HG03159 (cell line): ENCODE measurements around the gene FJX1.
"Not testable (repeated sequence)": the region's sequence is repeated elsewhere in the genome, so short reads cannot be mapped to it uniquely, and the experiment has no call there.

ENCODE experiments used
- ATAC-seq: cut with Tn5 transposase; IDR thresholded peaks from one replicate; pipeline ENCODE4 v1.9.1; 2021; ENCODE audit warnings: mild to moderate bottlenecking, moderate library complexity; ENCODE audit not compliant: unreplicated experiment

FJX1 gene

DNA sequence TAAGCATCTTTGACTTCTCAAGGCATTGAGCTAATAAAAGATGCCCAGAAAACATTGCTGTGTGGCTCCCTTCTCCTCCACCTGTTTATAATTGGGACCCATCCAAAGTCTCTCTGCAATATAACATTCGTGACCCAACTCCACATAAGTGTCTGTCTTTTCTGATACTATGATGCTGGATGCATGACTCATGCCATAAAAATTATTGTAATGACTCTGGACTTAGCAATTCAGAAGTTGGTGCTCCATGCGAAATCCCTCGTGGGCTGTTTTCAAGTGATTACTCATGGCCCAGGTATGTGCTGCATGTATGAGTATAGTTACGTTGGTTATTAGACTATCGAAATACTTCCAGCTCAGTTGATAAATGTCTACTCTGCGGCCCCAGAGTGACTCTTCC lies 11.7 kb downstream of the FJX1 start:
- ATAC-seq: no peak

DNA sequence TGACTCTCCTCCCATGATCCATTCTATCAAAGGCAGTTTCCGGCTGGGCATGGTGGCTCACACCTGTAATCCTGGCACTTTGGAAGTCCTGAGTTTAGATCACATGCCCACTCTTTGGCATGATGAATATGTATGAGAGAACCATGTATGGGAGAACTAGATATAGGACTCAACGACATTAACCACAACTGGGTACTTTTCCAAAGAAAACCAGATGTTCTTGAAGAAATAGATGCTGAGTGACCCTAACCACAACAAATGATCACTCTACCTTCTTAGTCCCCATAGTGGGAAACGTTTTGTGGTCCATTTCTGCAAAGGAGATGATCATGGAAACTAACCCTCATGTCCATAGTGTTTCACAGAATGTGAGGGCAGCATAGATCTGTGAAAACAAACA lies 13.6 kb downstream of the FJX1 start:
- ATAC-seq: no peak

- no peak for ATAC-seq
Measured at GRCh38 chr11:35632301-35632700, 14.0 kb downstream of the FJX1 start.

- no peak for ATAC-seq
Measured at GRCh38 chr11:35633827-35634423, 15.7 kb downstream of the FJX1 start.

GRCh38 chr11:35635933-35636332 lies 17.7 kb downstream of the FJX1 start:
- no peak for ATAC-seq

DNA sequence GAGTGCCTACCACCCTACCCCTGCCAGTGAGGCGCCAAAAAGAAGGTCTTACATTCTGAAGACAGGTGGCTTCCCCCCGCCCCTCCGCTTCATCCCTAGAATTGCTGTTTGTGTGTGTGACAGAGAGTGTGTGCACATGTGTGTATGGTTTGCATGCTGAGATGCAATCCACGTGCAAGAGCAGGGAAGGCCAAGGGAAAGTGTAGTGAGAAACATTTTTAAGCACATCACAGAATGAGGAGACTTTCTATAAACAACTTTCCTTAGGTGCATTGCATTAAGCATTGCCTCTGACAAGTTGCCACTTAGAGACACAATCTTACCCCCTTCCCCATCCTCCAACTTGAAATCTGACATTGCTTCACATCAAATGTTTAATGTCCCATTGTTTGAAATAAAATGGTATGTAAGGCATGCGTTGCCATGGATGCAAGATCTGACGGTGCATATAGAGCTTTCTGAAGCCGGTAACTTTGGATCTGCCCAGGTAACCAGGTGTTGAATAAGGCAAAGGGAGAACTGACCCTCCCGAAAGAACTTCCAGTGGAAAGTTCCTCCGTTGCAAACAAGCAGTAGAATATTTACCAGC lies 21.4 kb downstream of the FJX1 start:
- no peak for ATAC-seq

DNA sequence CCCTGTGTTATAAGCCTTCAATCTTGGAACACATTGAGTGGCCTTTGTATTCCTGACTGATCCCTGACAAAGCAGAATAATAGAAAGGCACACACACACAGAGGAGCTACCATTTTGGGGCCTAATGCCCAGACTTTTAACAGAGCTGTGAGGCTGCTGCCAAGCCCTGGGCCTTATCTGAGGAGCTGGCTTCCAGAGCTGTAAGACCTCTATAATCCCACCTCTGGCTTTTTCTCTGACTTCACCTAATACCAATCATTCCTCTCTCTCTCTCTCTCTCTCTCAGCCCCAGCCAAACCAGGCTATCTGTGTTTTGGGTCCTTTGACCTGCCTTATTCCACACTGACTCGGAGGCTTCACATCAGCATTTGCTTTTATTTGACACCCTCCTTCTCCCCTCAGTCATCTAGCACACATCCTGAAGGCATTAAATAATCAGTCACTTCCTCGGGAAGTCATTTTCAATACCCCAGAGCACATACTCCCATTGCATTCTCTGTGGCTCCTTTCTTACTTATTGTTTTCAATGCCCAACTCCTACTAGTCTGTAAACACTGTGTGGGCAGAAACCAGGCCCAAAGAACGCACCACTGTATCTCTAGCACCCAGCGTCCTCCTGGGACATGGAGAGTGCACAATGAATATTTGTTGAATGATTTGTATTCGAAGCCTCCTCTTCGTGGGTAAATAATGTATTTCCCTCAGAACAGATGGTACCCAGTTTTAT lies 23.1 kb downstream of the FJX1 start:
- no peak for ATAC-seq

- no peak for ATAC-seq
Measured at GRCh38 chr11:35641964-35642363, 23.7 kb downstream of the FJX1 start.

DNA sequence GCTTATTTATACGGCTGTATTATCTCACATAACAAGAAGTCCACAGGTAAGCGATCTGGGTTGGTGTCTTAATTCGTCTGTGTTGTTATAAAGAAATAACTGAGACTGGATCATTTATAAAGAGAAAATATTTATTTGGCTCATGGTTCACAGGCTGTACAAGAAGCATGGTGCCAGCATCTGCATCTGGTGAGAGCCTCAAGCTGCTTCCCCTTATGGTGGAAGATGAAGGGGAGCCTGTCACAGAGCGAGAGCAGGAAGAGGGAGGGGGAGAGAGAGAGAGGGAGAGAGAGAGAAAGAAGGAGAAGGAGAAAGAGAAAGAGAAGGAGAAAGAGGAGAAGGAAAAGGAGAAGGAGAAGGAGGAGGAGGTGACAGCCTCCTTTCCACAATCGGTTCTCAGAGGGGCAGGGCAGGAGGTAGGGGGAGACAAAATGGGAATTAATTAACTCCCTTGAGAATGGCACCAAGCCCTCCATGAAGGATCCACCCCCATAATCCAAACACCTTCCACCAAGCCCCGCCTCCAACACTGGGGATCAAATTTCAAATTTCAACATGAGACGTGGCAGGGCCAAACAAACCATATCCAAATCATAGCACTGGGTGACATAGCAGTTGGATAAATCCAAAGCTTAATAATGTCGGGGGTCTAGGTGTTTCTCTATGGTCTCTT lies 29.3 kb downstream of the FJX1 start:
- no peak for ATAC-seq

GRCh38 chr11:35650006-35650405 lies 31.7 kb downstream of the FJX1 start:
- ATAC-seq: no peak

DNA sequence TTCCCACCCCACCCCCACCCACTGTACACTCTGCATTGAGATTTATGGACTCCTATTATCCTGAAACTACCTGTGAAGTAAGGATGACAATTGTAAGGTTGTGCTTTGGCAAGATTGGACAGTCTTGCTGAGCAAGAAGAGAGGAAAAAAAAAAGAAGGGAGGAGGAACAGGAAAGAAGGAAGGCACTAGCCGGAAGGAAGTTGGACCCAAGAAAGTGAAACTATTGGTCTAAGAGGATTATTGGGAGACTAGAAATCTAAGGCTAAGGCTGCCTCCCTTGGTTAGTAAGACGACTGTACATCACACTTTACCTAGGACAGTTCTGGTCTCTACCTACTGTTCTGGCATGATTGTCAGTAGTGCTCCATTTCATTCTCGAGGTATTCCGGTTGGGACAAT lies 32.2 kb downstream of the FJX1 start:
- no peak for ATAC-seq

- no peak for ATAC-seq
Measured at GRCh38 chr11:35651263-35651662, 33.0 kb downstream of the FJX1 start.

DNA sequence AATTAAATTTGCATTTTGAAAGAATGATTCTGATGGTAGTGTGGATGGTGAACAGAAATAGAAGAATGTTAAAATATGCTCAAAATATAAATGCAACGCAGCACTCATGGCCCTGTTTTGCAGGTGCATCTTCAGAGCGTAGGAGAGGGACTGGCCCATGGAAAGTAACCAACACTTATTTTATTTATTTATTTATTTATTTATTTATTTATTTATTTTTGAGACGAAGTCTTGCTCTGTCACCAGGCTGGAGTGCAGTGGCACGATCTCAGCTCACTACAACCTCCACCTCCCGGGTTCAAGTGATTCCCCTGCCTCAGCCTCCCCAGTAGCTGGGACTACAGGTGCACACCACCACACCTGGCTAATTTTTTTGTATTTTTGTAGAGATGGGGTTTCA lies 34.5 kb downstream of the FJX1 start:
- not testable (repeated sequence) for ATAC-seq

DNA sequence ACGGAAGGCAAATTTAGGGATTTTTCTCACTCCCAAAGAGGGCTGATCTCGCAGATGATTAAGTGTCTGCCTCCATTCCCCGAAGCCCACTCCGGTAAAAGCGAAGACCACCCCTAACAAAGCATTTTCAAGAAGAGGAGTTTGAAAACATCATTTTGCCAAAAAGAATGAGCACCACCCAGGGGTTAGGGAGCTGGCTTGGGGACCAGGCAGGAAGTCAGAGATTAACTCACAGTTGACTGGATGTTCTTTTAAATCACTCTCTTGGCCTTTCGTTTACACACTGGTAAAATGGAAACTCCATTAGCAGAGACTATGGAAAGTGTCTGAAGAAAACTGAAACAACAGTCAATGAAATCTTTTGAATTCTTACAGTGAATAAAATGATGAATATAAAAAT lies 36.5 kb downstream of the FJX1 start:
- no peak for ATAC-seq

- ATAC-seq: no peak
Measured at GRCh38 chr11:35655254-35655653, 37.0 kb downstream of the FJX1 start.

DNA sequence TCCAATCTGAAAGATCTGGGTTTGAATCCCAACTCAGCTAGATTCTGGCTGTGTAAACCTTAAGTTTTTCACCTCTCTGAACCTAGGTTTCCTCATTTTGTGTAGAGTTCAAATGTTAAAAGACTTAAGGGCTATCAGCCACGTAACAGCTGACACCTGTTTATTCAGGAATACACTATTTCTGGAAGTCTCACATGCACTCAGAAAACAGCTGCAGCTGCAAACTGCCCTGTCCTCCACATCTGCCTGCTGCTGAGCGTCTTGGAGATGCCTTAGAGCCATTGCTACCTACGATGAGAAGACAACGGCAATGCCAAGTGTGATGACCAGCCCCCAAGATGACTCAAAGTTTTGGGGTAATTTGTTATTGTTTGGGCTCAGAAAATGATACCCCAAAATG lies 37.6 kb downstream of the FJX1 start:
- ATAC-seq: no peak

DNA sequence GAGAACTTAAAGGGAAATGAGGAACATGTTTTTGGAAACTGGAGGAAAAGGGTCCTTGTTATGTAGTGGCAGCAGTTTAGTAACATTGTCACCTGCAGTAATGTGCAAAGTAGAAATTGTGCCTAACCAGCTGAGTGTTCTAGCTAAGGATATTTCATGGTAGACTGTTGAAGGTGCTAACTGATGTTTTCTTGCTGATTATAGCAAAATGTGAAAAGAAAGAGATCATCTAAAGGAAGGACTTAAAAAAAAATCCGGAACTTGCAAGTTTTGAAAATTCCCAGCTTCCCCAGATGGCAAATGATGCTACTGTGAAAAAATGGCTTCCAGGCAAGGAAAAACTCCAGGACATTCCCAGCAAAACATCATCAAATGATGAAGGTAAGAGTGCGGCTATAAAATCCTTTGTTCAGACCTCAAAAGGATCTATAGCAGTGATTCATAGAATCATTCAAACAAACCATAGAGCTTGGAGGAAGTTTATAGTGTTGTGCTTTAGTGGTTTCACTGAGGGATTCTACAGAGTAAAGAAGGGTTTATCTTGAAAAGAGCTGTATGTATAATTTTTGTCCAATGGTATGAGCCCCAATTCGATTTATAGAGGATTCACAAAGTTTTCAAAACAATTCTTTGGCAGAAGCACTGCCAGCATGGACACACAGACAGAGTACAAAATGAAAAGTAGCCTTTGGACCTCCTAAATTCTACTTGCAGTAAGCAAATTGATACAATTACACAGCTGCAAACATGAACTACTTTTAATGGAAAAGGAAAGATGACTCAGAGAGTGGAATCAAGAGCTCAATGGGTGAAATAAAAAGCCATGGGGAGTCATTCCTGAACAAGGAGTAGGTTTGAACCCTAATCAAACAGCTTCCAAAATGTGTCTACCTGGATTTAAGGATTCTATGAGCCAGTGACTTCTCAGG lies 40.0 kb downstream of the FJX1 start:
- ATAC-seq: no peak

DNA sequence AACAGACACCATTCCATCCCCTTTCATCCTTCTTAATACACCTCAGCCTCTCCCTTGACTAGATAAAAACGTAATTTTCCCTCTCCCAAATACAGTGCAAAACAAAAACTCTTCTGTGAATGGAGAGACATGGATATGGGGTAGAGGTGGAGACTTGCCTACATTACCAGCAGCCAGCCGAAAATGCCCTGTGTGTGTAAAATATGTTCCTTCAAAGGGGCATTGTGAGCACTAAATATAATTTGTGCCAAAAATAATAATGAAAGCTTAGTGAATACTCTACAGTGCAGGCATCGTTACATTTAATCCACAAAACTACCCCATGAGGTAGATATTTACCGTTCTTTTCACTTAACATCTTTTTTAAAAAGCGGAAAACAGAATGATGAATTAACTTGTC lies 43.3 kb downstream of the FJX1 start:
- no peak for ATAC-seq

DNA sequence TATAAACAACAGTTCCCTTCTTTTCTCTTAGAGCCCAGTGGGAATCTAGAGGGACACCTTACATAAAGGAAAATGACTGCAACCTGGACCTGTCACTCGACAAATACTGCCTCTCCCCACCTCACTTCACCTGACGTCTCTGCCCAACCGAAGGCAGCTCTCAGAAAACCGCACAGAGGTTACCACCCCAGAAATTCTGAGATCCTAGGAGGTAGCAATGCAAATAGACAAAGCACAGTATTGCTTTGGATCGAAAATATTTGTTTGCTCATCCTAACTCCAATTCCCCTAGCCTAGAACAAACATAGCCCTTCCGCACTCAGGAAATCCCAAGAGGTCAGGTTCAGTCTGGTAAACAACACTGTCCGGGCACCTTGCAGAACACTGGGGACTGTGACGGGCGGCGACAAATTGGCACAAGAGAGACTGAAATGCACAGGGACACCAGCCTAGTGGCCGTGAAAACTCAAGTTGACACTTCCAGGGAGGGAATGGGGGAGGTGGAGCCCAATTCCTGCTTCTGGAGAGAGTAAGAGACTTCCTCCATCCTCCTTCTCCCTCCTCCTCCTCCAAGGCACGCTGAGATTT lies 43.9 kb downstream of the FJX1 start:
- peak; percentile 30 for ATAC-seq

- peak; percentile 90 for ATAC-seq
Measured at GRCh38 chr11:35662649-35663407, 44.6 kb downstream of the FJX1 start, which contains the start of gene TRIM44. TSS of gene TRIM44 (plus strand) at chr11:35662775. CDS start at chr11:35663112, 337 bp downstream.
